Neuronal stem cell (in vitro differentiated cells): ENCODE data around the gene FOXS1.

Experiments used
- DNase-seq: peaks from one replicate; pipeline ENCODE4 v3.0.0-alpha.2; 2013; ENCODE audit warnings: low spot score
- H2AFZ ChIP-seq: one replicate; pipeline ENCODE4 v1.6.1; 2013; ENCODE audit warnings: mild to moderate bottlenecking, low read length, inconsistent platforms
- H2AK5ac ChIP-seq: 2 replicates; pipeline ENCODE4 v1.6.1; 2013; ENCODE audit warnings: low read depth, mild to moderate bottlenecking, inconsistent platforms, low read length, moderate library complexity, mixed read lengths
- H2BK120ac ChIP-seq: 2 replicates; pipeline ENCODE4 v1.6.1; 2013; ENCODE audit warnings: low read depth, mild to moderate bottlenecking, inconsistent platforms, low read length, moderate library complexity, mixed read lengths
- H2BK12ac ChIP-seq: one replicate; pipeline ENCODE4 v1.6.1; 2013; ENCODE audit warnings: low read length, inconsistent platforms
- H2BK15ac ChIP-seq: 2 replicates; pipeline ENCODE4 v1.6.1; 2013; ENCODE audit warnings: mild to moderate bottlenecking, low read length, inconsistent platforms, mixed read lengths
- H2BK5ac ChIP-seq: one replicate; pipeline ENCODE4 v1.6.1; 2013; ENCODE audit warnings: inconsistent platforms, mild to moderate bottlenecking, low read length, moderate library complexity
- H3K14ac ChIP-seq: one replicate; pipeline ENCODE4 v1.6.1; 2013; ENCODE audit warnings: low read length, inconsistent platforms
- H3K18ac ChIP-seq: 2 replicates; pipeline ENCODE4 v1.6.1; 2013; ENCODE audit warnings: low read length, inconsistent platforms
- H3K23ac ChIP-seq: 2 replicates; pipeline ENCODE4 v1.6.1; 2013; ENCODE audit warnings: low read depth, mild to moderate bottlenecking, mixed read lengths, low read length, inconsistent platforms; ENCODE audit not compliant: poor library complexity
- H3K27ac ChIP-seq: replicated peaks from 3 replicates; pipeline ENCODE4 v1.5.1; 2013; ENCODE audit warnings: low read length, inconsistent platforms
- H3K27me3 ChIP-seq, 3 experiments: 2 replicates each; pipeline ENCODE4 v1.6.1; 2013; ENCODE audit warnings: low read length in 3 of 3, mild to moderate bottlenecking in 2 of 3, inconsistent platforms in 1 of 3, low read depth in 1 of 3, mixed read lengths in 1 of 3, moderate library complexity in 1 of 3; ENCODE audit not compliant: control insufficient read depth in 3 of 3, insufficient read depth in 3 of 3
- H3K36me3 ChIP-seq, 2 donors: replicated peaks in 1 of 2; 2 replicates each; pipeline ENCODE4 v1.6.1; 2013; ENCODE audit warnings: low read length in 2 of 2; ENCODE audit not compliant: control insufficient read depth in 2 of 2, insufficient read depth in 2 of 2
- H3K4ac ChIP-seq: 2 replicates; pipeline ENCODE4 v1.6.1; 2013; ENCODE audit warnings: inconsistent platforms, mild to moderate bottlenecking, low read length, moderate library complexity
- H3K4me1 ChIP-seq, 2 donors: 1 replicate in 1 of 2; 2 replicates in 1 of 2; pipeline ENCODE4 v1.6.1; 2013; ENCODE audit warnings: low read length in 2 of 2, low read depth in 1 of 2; ENCODE audit not compliant: control insufficient read depth in 2 of 2, insufficient read depth in 1 of 2
- H3K4me2 ChIP-seq: one replicate; pipeline ENCODE4 v1.6.1; 2013; ENCODE audit warnings: mild to moderate bottlenecking, low read length, inconsistent platforms; ENCODE audit not compliant: insufficient read depth, poor library complexity, severe bottlenecking
- H3K4me3 ChIP-seq, 2 donors: 2 replicates each; pipeline ENCODE4 v1.5.1; 2013; ENCODE audit warnings: low read length in 2 of 2, mild to moderate bottlenecking in 2 of 2, inconsistent platforms in 1 of 2, moderate library complexity in 1 of 2
- H3K79me1 ChIP-seq: one replicate; pipeline ENCODE4 v1.6.1; 2013; ENCODE audit warnings: low read depth, mild to moderate bottlenecking, inconsistent platforms, low read length, moderate library complexity
- H3K9ac ChIP-seq: one replicate; pipeline ENCODE4 v1.6.1; 2013; ENCODE audit warnings: mild to moderate bottlenecking, low read depth, low read length, inconsistent platforms; ENCODE audit not compliant: poor library complexity
- H3K9me3 ChIP-seq, 2 donors: replicated peaks in 1 of 2; 2 replicates each; pipeline versions ENCODE3 to v1.6.1; 2013; ENCODE audit warnings: low read length in 2 of 2, mild to moderate bottlenecking in 2 of 2, inconsistent platforms in 1 of 2, low read depth in 1 of 2, mixed read lengths in 1 of 2, moderate library complexity in 1 of 2; ENCODE audit not compliant: control insufficient read depth in 2 of 2, insufficient read depth in 1 of 2
- H4K8ac ChIP-seq: one replicate; pipeline ENCODE4 v1.6.1; 2013; ENCODE audit warnings: low read depth, mild to moderate bottlenecking, inconsistent platforms, low read length, moderate library complexity
- H4K91ac ChIP-seq: one replicate; pipeline ENCODE4 v1.6.1; 2013; ENCODE audit warnings: low read length, low read depth, mild to moderate bottlenecking, inconsistent platforms; ENCODE audit not compliant: poor library complexity
- WGBS, 2 donors: extraction: QIAGEN DNeasy Blood & Tissue Kit; methylation state at CpG; one replicate each; pipeline ENCODE4 v1.1.7; 2013; ENCODE audit warnings: missing lambda C conversion rate in 2 of 2, mixed read lengths in 1 of 2; ENCODE audit not compliant: insufficient read length in 2 of 2, insufficient replicate concordance in 1 of 2; ENCODE audit errors: extremely low coverage in 2 of 2; 5-methylcytosine and 5-hydroxymethylcytosine counted together

Gene FOXS1

DNA sequence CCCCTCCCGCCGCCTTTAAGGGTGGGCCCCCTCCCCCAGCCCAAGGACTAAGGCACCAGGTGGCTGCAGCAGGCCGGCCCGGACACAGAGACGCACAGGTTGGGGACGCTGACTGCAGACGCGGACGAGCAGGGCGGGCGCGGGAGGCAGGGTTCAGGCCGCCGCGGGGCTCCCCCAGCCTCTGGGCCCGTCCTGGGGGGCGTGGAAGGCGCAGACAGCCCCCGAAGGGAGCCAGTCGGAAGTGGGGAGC, 15.7 kb upstream of the FOXS1 start:
- H3K79me1 ChIP-seq: no peaks in the 10 kb centered on the region
- H3K27me3 ChIP-seq: peaks cover 0 to 8% (median 4%) of the 10 kb centered on the region in 3 experiments
- peak overlapping the region; percentile 82 for H3K14ac ChIP-seq
- H4K8ac ChIP-seq: peak overlapping the region; percentile 70
- peak overlapping the region; percentile 99 for H3K4me2 ChIP-seq
- H3K9me3 ChIP-seq: no peaks in the 10 kb centered on the region
- H3K4me1 ChIP-seq: peaks cover 11 to 19% of the 10 kb centered on the region in 2 donors
- H3K23ac ChIP-seq: peak overlapping the region; percentile 86
- peak overlapping the region; percentile 80 for H3K27ac ChIP-seq
- peak overlapping the region; percentile 91 for H3K9ac ChIP-seq
- H3K4me3 ChIP-seq: peak overlapping the region; percentile 48 to 87
- WGBS, 2 donors: no CpG with 5 or more reads among the region's 20 CpGs
- peak overlapping the region; percentile 62 for H2BK15ac ChIP-seq
- peak overlapping the region; percentile 21 for H2AK5ac ChIP-seq
- no peak overlapping the region for H4K91ac ChIP-seq
- peak overlapping the region; percentile 83 for H2BK5ac ChIP-seq
- no peak overlapping the region for H2BK12ac ChIP-seq
- no peak overlapping the region for H3K4ac ChIP-seq
- peak overlapping the region; percentile 88 for H2AFZ ChIP-seq
- H2BK120ac ChIP-seq: no peak overlapping the region
- peak overlapping the region; percentile 96 for H3K18ac ChIP-seq
- H3K36me3 ChIP-seq: peaks cover 0 to 28% of the 10 kb centered on the region in 2 donors
- DNase-seq: peak; percentile 59

DNA sequence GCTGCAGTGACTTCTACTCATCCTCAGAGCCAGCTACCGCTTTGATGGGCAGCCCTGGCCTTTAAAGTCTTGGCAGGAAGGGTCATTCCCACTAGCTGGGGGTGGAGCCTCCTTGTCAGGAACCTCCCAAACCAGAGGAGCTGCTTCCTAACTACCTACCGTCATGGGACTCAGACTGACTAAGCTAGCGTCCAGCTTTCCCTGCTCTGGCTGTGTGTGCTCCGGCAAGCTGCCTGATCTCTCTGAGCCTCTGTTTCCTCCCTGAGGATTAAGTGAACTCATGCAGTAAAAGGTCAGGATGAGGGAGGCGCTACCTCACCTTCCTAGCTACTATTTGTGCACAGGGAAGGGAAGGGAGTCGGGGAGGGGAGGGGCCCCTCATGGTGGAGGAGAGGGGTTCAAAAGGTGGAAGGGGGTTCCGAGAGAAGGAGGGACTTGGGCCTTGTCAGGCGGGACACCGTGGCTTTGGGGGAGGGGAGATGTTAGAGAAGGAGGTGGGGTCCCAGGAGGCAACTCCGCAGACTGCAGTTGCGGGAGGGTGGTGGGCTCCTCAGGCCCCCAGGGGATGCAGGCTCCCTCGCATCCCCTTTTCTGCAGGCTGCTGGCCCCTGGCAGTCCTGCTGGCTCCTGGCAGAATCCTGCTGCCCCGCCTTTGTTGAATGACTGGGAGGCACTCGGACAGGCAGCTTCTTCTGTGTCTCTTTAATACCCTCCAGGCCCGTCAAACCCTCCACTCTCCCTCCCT, 15.2 kb upstream of the FOXS1 start:
- Histone ChIP-seq H3K9ac (peak overlapping the region; percentile 91), H4K91ac (no peak overlapping the region), H2AK5ac (peak overlapping the region; percentile 20), H2BK12ac (no peak overlapping the region), H3K36me3 (peaks cover 0 to 24% of the 10 kb centered on the region in 2 donors), H3K18ac (peak overlapping the region; percentile 83), H3K4me1 (peaks cover 11 to 19% of the 10 kb centered on the region in 2 donors), H3K4ac (peak overlapping the region; percentile 8), H4K8ac (no peak overlapping the region), H3K79me1 (no peaks in the 10 kb centered on the region), H2BK5ac (peak overlapping the region; percentile 83), H3K14ac (peak overlapping the region; percentile 82), H3K27me3 (peaks cover 0 to 11% (median 4%) of the 10 kb centered on the region in 3 experiments), H3K4me2 (peak overlapping the region; percentile 99), H3K9me3 (no peaks in the 10 kb centered on the region), H2BK120ac (peak overlapping the region; percentile 29), H3K4me3 (peak overlapping the region; percentile 48 to 87), H3K23ac (no peak overlapping the region), H2BK15ac (peak overlapping the region; percentile 62), H3K27ac (peak overlapping the region; percentile 80), H2AFZ (peak overlapping the region; percentile 88)
- DNase-seq: no peak
- WGBS, 2 donors: no CpG with 5 or more reads among the region's 15 CpGs

DNA sequence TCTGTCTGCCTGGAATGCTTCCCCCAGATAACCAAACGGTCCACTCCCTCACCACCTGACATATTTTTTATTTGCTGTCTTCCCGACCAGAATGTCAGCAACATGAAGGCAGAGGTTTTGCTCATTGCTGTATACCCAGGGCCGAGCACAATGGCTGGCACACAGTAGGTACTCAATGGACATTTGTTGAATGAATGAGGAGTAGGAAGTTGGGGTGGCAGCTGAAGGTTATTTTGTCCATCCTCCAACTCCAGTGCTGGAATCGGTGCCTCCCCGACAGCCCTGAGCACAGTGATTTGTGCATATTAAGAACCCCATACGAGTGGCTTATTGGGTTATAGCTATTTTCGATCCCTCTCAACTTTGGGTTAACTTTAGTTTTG, 14.6 kb upstream of the FOXS1 start:
- Histone ChIP-seq H3K4me2 (no peak overlapping the region), H3K4me3 (no peak overlapping the region), H3K9ac (no peak overlapping the region), H4K91ac (no peak overlapping the region), H2BK5ac (no peak overlapping the region), H3K36me3 (peaks cover 0 to 23% of the 10 kb centered on the region in 2 donors), H3K23ac (no peak overlapping the region), H4K8ac (no peak overlapping the region), H3K18ac (no peak overlapping the region), H3K4ac (peak overlapping the region; percentile 62), H2AK5ac (peak overlapping the region; percentile 20), H3K27ac (no peak overlapping the region), H2BK12ac (no peak overlapping the region), H3K9me3 (no peaks in the 10 kb centered on the region), H3K14ac (no peak overlapping the region), H3K79me1 (no peaks in the 10 kb centered on the region), H2BK15ac (no peak overlapping the region), H2AFZ (no peak overlapping the region), H3K4me1 (peaks cover 11 to 19% of the 10 kb centered on the region in 2 donors), H2BK120ac (no peak overlapping the region), H3K27me3 (peaks cover 0 to 17% (median 4%) of the 10 kb centered on the region in 3 experiments)
- no CpG with 5 or more reads among the region's 7 CpGs for WGBS, 2 donors
- no peak for DNase-seq

DNA sequence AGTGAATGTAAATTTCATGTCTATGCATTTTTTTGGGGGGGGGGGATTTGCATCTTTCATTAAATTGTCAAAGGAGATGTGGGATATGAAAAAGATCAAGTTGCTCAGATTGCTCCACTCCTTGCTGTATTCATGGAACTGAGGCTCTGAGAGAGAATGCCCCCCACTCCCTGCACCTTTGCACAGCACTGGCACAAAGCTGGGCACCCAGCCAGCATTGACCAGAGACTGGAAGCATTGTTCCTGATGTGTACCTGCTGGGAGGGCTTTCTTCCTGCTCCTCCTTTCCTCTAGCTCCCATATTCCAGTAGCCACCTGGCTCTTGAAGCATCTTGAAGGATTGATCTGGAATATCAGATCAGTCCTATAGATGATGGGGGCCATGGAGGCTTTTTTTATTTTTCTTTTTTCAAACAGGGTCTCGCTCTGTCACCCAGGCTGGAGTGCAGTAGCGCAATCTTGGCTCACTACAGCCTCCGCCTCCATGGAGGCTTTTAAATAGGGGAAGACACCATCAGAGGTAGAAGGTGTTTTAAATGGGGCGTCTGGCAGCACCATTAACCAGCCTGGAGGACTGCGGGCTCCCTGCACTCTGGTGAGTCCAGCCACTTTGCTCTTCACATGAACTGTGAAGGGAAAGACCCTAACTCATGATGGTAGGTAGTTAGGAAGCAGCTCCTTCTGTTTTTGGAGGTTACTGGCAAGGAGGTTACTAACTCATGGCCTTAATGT, 14.0 kb upstream of the FOXS1 start:
- peaks cover 0 to 17% of the 10 kb centered on the region in 2 donors for H3K36me3 ChIP-seq
- no peak overlapping the region for H2BK15ac ChIP-seq
- H3K79me1 ChIP-seq: no peaks in the 10 kb centered on the region
- no peak overlapping the region for H3K9ac ChIP-seq
- H3K27ac ChIP-seq: no peak overlapping the region
- no peak overlapping the region for H2AFZ ChIP-seq
- no peak overlapping the region for H3K23ac ChIP-seq
- no peak overlapping the region for H3K4me3 ChIP-seq
- H3K4me2 ChIP-seq: no peak overlapping the region
- H4K91ac ChIP-seq: no peak overlapping the region
- H2BK120ac ChIP-seq: no peak overlapping the region
- no peak overlapping the region for H4K8ac ChIP-seq
- H3K4me1 ChIP-seq: peaks cover 11 to 19% of the 10 kb centered on the region in 2 donors
- H3K18ac ChIP-seq: no peak overlapping the region
- no CpG with 5 or more reads among the region's 5 CpGs for WGBS, 2 donors
- H3K14ac ChIP-seq: no peak overlapping the region
- no peaks in the 10 kb centered on the region for H3K9me3 ChIP-seq
- H2AK5ac ChIP-seq: peak overlapping the region; percentile 16
- DNase-seq: no peak
- H3K27me3 ChIP-seq: peaks cover 0 to 22% (median 4%) of the 10 kb centered on the region in 3 experiments
- no peak overlapping the region for H2BK5ac ChIP-seq
- no peak overlapping the region for H3K4ac ChIP-seq
- H2BK12ac ChIP-seq: no peak overlapping the region
